ENCODE data around the gene BICC1.
"Not testable (repeated sequence)": the region's sequence is repeated elsewhere in the genome, so short reads cannot be mapped to it uniquely, and the experiment has no call there.

- TF ChIP-seq POLR2A, CTCF (IDR thresholded peaks at IDR 0.05): not testable (repeated sequence)
These were observed 345.5 kb downstream of the BICC1 start for GRCh38 chr10:58858123-58858522.
